GM12891 (cell line): ENCODE data around the gene FA2H.

Experiments used
- PAX5 ChIP-seq: IDR thresholded peaks from 2 replicates; pipeline ENCODE4 v1.6.1; 2011; ENCODE audit warnings: low read length, moderate library complexity, mild to moderate bottlenecking; ENCODE audit not compliant: insufficient read depth, severe bottlenecking
- POLR2A ChIP-seq: IDR thresholded peaks from 2 replicates; pipeline ENCODE4 v1.6.1; 2011; ENCODE audit warnings: low read depth, low read length, control low read depth
- POLR2AphosphoS5 ChIP-seq: IDR thresholded peaks from 2 replicates; pipeline ENCODE4 v1.6.1; 2011; ENCODE audit warnings: low read depth, low read length, control low read depth

GRCh38 chr16:74729783-74730683, 44.6 kb downstream of the FA2H start:
- TF ChIP-seq PAX5 (no peak), POLR2AphosphoS5 (no peak), POLR2A (no peak)
